Measurements from ENCODE around the gene C16orf86.
A peak's percentile ranks its signal among the peaks of the same experiment; 100 is the strongest.

The C16orf86 gene

GRCh38 chr16:67666559-67667452 is at the start of gene C16orf86, which contains the start of gene ENKD1:
Gene C16orf86, plus strand, starts transcription at chr16:67666814. Its CDS starts 157 bp downstream, at chr16:67666971.
Gene ENKD1, minus strand, starts transcription at chr16:67666750. Its CDS starts 308 bp downstream, at chr16:67666442.
- peak; percentile 66 to 75 (median 69) for DNase-seq (ENCODE audit: low read depth in 3 of 3)

- no peak for DNase-seq (ENCODE audit: low read depth in 3 of 3)
Measured at GRCh38 chr16:67628216-67628615, 38.4 kb upstream of the C16orf86 start.

DNA sequence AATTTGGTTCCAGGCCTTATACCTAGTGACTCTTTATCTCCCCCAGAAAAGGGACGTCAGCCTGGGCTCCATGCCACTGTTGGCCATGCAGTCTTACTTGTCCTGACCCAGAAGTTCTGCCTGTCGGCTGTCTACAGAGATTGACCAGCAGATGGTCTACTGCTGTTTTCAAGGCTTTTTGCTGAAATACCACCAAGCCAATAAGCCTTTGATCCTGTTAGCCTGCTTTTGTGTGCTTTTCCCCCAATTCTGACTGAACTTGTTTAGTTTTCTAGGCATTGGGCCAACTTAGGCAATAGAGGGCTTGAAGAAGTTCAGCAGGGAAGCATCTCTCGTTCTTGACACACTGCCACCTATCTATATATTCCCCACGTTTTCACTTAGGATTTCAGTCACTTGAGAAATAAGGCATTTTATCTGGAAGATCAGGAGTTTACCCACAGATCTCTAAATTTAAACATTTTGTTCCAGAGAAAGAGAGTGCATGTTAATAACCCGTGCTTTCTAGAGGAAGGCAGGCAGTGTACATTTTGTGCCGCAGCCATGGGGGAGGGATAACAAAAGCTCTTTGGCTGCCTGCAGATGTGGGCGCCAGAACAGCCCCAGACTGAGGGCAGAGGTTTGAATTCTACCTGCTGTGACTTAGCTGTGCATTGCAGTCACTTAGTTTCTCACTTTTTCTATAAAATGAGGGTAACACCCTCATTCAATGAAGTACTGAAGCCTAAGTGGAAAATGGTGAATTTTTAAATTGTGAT is 34.0 kb upstream of the C16orf86 start:
- DNase-seq (ENCODE audit: low read depth in 3 of 3), result no peak

DNA sequence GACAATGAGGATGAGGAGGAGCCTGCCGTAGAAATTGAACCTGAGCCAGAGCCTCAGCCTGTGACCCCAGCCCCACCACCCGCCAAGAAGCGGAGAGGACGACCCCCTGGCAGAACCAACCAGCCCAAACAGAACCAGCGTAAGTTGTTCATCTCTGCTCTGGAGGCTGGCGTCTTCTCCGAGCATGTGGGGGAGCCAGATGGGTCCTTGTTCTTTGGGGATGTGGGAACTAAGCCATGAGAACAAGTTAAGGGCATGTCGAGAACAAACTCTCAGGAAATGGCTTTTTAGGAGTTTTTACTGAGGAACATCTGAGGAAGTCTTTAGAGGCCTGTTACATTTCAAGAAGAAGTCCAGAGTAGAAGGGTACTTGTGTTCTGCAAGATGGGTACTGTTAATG is 29.9 kb upstream of the C16orf86 start:
- no peak for DNase-seq (ENCODE audit: low read depth in 3 of 3)

GRCh38 chr16:67637625-67638024 is 29.0 kb upstream of the C16orf86 start:
- no peak for DNase-seq (ENCODE audit: low read depth in 3 of 3)

- no peak for DNase-seq (ENCODE audit: low read depth in 3 of 3)
Measured at GRCh38 chr16:67641779-67642708, 24.6 kb upstream of the C16orf86 start.

DNA sequence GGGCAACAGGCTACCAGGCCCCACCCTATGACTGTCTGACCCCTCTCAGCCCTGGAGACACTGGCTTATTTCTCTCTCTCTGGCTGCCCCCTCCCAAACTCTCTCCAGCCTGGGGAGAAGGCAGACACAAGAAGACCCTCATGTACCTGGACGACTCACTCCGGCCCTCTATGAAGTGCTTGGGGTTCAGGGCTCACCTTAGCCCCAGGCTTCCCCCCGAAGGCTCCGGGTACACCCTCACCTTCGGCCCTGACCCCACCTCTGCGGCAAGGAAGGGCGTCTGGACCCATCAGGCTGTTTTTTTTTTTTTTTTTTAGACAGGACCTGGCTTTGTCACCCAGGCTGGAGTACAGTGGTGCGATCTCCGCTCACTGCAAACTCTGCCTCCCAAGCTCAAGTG is 22.6 kb upstream of the C16orf86 start:
- no peak for DNase-seq (ENCODE audit: low read depth in 3 of 3)

- no peak for DNase-seq (ENCODE audit: low read depth in 3 of 3)
Measured at GRCh38 chr16:67645397-67646121, 21.1 kb upstream of the C16orf86 start.

- DNase-seq (ENCODE audit: low read depth in 3 of 3), result no peak
Measured at GRCh38 chr16:67647111-67647651, 19.4 kb upstream of the C16orf86 start.

DNA sequence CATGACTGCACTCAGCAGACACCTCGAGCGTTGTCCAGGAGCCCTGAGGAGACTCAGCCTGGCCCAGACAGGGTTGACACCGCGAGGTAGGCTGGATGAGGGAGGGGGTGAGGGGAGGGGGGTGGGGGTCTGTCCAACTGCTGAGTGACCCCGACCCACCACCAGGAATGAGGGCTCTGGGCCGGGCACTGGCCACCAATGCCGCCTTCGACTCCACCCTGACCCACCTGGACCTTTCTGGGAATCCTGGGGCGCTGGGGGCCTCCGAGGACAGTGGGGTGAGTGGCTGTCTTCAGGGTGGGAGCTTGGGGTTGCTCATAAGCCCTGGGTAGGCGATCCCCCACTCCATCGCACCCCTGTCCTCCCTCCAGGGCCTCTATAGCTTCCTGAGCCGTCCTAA is 18.9 kb upstream of the C16orf86 start:
- DNase-seq (ENCODE audit: low read depth in 3 of 3), result no peak

GRCh38 chr16:67648088-67648763 is 18.4 kb upstream of the C16orf86 start:
- no peak for DNase-seq (ENCODE audit: low read depth in 3 of 3)

DNA sequence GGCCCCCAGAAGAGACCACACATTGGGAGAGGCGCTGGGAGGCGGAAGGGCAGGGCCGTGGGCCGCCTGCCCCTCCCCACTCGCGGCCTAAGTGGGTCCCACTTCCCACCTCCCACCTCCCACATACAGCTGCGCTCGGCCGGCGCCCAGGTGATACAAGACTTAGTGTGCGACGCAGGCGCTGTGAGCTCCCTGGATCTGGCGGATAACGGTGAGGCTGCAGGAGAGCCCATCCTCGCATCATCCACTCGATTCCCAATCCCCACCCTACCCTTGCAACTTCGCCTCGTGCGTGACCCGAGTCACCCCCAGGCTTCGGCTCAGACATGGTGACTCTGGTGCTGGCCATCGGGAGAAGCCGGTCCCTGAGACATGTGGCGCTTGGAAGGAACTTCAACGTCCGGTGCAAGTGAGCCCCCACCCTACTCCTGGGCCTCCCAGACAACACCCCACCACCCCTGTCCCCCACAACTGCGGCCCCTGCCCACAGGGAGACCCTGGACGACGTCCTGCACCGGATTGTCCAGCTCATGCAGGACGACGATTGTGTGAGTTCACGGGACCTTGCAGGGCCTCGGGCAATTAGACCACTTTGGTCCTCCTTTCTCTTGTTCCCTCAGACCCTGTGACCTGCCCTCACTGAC is 17.7 kb upstream of the C16orf86 start:
- no peak for DNase-seq (ENCODE audit: low read depth in 3 of 3)

GRCh38 chr16:67649494-67649931 is 17.1 kb upstream of the C16orf86 start:
- DNase-seq (ENCODE audit: low read depth in 3 of 3), result no peak

GRCh38 chr16:67650023-67650422 is 16.6 kb upstream of the C16orf86 start:
- DNase-seq (ENCODE audit: low read depth in 3 of 3), result no peak

- no peak for DNase-seq (ENCODE audit: low read depth in 3 of 3)
Measured at GRCh38 chr16:67651039-67651438, 15.6 kb upstream of the C16orf86 start.

- DNase-seq (ENCODE audit: low read depth in 3 of 3), result no peak
Measured at GRCh38 chr16:67651847-67652246, 14.8 kb upstream of the C16orf86 start.

DNA sequence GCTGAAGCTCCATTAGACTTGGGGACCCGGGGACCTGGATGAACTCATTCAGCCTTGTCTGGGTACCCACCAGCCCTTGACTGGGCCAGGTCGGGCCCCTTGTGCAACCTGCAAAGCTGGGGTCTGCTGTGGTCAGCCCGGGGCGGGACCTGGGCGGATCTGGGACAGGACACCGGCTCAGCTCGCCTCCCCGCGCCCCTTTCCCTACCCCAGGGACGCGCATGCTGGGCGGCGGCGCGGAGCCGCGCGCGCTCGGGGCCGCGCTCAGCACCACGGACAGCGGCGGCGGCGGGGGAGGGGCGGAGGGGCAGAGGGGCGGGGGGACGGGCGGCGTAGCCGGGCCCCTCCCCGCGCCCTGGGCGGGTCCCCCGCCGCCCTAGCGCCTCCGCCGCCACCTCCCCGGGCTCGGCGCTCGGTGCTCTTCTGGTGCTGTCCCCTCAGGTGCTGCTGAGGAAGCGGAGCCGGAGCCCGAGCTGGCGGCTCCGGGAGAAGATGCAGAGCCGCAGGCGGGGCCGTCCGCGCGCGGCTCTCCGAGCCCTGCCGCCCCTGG is 14.0 kb upstream of the C16orf86 start:
- no peak for DNase-seq (ENCODE audit: low read depth in 3 of 3)

DNA sequence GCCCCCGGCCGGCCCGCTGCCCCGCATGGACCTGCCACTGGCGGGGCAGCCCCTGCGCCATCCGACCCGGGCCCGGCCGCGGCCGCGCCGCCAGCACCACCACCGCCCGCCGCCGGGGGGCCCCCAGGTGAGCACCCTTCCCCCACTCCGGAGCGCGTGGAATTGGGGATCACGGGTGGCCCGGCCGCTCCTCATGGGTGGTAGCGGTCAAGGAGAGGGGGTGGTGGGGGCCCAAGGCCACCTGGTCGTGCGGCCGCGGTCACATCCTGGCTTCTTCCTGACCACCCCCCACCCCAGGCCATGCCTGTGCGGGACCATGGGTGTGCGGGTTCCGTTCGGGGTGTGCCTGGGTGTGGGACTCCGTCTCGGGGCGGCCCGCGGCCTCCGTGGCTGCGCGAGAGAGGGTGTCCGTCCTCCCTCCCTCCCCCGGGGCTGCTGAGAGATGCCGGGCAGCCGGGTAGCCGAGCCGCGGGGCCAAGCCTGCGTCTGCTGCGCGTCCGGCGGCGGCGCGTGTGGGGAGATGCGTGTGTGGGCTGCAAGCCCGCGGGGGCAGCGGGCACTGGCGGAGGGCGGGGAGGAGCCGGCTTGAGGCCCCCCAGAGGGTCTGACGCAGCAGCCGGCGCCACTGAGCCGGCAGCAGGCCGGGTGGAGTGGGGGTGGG is 13.4 kb upstream of the C16orf86 start:
- no peak for DNase-seq (ENCODE audit: low read depth in 3 of 3)

Measured in stimulated activated CD4-positive, alpha-beta T cell treated with anti-CD3 and anti-CD28 coated beads, TNF-alpha, amount 100 ng/mL, for 48 hours (primary cell).